Ishikawa (cell line): Measurements from ENCODE around the gene RNF8.

Source experiments
- CEBPB ChIP-seq: IDR thresholded peaks from 2 replicates; pipeline ENCODE4 v1.6.1; 2012
- CREB1 ChIP-seq: IDR thresholded peaks from 2 replicates; pipeline ENCODE4 v1.6.1; 2012; ENCODE audit warnings: low read depth
- EGR1 ChIP-seq: IDR thresholded peaks from 2 replicates; pipeline ENCODE4 v1.6.1; 2012
- EP300 ChIP-seq: IDR thresholded peaks from 2 replicates; pipeline ENCODE4 v1.6.1; 2012; ENCODE audit warnings: borderline replicate concordance
- FOXM1 ChIP-seq: IDR thresholded peaks from 2 replicates; pipeline ENCODE4 v1.6.1; 2012; ENCODE audit warnings: low read depth, borderline replicate concordance
- NFIC ChIP-seq: IDR thresholded peaks from 2 replicates; pipeline ENCODE4 v1.6.1; 2012
- RAD21 ChIP-seq: IDR thresholded peaks from 2 replicates; pipeline ENCODE4 v1.6.1; 2012; ENCODE audit warnings: low read depth
- TAF1 ChIP-seq: IDR thresholded peaks from 2 replicates; pipeline ENCODE4 v1.6.1; 2012; ENCODE audit warnings: low read depth, mild to moderate bottlenecking
- TCF12 ChIP-seq: IDR thresholded peaks from 2 replicates; pipeline ENCODE4 v1.6.1; 2012; ENCODE audit warnings: low read depth
- TEAD4 ChIP-seq: IDR thresholded peaks from 2 replicates; pipeline ENCODE4 v1.6.1; 2012
- YY1 ChIP-seq: IDR thresholded peaks from 2 replicates; pipeline ENCODE4 v1.6.1; 2012; ENCODE audit warnings: low read depth
- ZBTB7A ChIP-seq: IDR thresholded peaks from 2 replicates; pipeline ENCODE4 v1.6.1; 2012; ENCODE audit warnings: low read depth
- TF ChIP-seq, protein P1 (sequence below): IDR thresholded peaks from 2 replicates; pipeline ENCODE4 v1.6.1; 2012
- TF ChIP-seq, protein P2 (sequence below): IDR thresholded peaks from 2 replicates; pipeline ENCODE4 v1.6.1; 2012; ENCODE audit warnings: low read depth, mild to moderate bottlenecking
- TF ChIP-seq, protein P3 (sequence below): IDR thresholded peaks from 2 replicates; pipeline ENCODE4 v1.6.1; 2012

Gene RNF8

DNA sequence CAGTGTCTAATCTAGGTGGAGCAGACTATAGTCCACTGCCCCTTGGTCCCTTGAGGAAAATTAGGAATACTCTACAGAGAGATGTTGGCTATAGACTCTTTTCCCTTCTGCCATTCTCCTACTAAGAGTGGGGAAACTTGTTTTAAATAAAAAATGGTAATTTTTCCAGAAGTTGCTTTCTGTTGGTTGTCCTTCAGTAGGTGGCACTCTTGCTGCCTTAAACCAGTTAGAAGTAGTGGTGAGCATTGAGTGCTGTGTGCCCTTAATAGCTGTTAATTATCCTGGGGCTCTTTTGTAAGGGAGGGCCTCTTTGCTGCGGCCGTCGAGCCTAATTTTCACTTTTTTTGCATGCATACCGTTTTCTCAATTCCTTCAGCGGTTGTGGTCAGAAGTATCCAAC lies 82.0 kb downstream of the RNF8 start:
- TF ChIP-seq, protein P1, sequence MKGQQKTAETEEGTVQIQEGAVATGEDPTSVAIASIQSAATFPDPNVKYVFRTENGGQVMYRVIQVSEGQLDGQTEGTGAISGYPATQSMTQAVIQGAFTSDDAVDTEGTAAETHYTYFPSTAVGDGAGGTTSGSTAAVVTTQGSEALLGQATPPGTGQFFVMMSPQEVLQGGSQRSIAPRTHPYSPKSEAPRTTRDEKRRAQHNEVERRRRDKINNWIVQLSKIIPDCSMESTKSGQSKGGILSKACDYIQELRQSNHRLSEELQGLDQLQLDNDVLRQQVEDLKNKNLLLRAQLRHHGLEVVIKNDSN = no peak
- TF ChIP-seq EP300 (no peak), RAD21 (no peak)

DNA sequence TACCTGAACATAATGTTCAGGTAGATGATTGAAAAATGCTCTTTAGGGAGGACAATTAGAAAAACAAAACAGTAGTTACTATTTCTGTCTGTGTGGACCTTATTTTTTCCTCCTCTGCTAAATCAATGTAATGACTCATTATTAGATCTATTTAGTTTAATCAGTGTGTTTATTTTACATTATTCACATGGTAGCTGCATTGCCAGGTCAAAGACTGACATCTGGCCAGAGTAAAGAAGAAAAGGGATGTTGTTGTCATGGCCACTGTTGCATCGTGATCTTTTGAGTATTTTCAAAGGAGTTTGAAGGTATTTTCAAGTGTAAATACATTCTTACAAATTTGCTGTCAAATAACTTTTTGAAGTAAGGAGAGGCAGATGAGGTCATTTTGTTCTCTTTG lies 85.1 kb downstream of the RNF8 start:
- no peak for TF ChIP-seq RAD21
- no peak for TF ChIP-seq CREB1
- TF ChIP-seq EGR1 = no peak
- TF ChIP-seq FOXM1 = no peak
- TF ChIP-seq, protein P2, sequence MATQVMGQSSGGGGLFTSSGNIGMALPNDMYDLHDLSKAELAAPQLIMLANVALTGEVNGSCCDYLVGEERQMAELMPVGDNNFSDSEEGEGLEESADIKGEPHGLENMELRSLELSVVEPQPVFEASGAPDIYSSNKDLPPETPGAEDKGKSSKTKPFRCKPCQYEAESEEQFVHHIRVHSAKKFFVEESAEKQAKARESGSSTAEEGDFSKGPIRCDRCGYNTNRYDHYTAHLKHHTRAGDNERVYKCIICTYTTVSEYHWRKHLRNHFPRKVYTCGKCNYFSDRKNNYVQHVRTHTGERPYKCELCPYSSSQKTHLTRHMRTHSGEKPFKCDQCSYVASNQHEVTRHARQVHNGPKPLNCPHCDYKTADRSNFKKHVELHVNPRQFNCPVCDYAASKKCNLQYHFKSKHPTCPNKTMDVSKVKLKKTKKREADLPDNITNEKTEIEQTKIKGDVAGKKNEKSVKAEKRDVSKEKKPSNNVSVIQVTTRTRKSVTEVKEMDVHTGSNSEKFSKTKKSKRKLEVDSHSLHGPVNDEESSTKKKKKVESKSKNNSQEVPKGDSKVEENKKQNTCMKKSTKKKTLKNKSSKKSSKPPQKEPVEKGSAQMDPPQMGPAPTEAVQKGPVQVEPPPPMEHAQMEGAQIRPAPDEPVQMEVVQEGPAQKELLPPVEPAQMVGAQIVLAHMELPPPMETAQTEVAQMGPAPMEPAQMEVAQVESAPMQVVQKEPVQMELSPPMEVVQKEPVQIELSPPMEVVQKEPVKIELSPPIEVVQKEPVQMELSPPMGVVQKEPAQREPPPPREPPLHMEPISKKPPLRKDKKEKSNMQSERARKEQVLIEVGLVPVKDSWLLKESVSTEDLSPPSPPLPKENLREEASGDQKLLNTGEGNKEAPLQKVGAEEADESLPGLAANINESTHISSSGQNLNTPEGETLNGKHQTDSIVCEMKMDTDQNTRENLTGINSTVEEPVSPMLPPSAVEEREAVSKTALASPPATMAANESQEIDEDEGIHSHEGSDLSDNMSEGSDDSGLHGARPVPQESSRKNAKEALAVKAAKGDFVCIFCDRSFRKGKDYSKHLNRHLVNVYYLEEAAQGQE = no peak
- no peak for TF ChIP-seq TEAD4
- no peak for TF ChIP-seq CEBPB
- TF ChIP-seq NFIC = no peak
- no peak for TF ChIP-seq TCF12
- TF ChIP-seq, protein P1 = no peak

DNA sequence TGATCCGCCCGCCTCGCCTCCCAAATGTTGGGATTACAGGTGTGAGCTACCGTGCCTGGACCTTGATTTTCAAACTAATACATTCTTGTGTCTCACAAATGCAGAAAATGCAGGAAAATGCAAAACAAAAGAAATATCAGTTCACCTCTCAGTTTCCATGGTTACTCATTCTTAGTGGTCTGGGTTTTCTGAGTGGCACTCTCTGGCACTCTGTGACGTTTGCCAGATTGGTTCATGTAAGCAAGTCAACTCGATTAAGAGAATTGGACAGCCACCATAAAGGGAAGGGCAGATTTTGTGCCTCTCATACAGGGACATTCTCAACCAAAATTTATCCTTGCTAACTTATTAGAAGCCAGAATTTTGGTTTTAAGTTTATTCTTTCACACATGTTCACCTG lies 87.9 kb downstream of the RNF8 start:
- TF ChIP-seq ZBTB7A (no peak), RAD21 (no peak)

DNA sequence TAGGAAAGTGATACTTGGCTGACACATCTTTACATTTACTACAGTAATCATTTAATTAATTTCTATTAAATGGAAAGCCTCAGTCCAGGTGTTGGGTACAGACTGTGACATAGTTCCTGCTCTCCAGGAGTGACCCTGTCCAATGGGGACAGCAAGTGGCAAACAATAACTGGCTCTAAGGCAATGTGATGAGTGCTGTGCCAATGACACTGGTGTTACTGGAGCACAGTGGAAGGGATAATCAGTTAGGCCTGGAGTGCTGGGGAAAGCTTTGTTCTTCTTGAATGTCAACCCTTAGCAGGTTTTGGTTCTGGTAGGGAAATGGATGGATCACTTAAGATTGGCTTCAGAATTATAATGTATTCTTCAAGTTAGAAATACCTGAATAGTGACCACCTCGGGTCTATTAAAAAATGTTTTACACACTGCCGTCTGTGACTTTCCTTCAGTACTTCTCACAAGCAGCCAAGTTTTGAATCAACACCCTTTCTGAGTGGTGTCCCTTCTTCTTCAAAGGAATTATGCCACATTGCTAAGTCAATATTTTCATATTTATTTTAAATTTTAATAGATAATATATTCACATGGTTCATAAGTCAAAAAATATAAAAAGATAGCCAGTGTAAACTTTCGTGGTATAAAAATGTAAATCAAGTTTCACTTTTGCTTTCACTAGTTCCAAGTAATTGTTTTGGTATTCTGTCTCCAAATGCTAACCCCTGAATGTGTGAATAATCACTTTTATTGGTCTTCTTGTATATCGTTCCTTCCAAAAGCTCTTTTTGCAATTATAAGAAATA lies 88.8 kb downstream of the RNF8 start:
- TF ChIP-seq RAD21 (no peak), CREB1 (no peak), EGR1 (no peak), FOXM1 (no peak), TEAD4 (no peak), TCF12 (no peak), NFIC (no peak), YY1 (no peak), EP300 (no peak), CEBPB (no peak), TAF1 (no peak), ZBTB7A (no peak)
- TF ChIP-seq, protein P3, sequence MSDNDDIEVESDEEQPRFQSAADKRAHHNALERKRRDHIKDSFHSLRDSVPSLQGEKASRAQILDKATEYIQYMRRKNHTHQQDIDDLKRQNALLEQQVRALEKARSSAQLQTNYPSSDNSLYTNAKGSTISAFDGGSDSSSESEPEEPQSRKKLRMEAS = no peak
- TF ChIP-seq, protein P1 = no peak
- TF ChIP-seq, protein P2 = no peak
